WTC11 (cell line): ENCODE data around the gene BMP2K. TPM values are rescaled to one million over a fixed set of nuclear protein-coding genes. Genes with fewer than 3 reads are reported as not detected.

Experiments
- ATAC-seq: fragments of 200-7000 bp; cut with Tn5 transposase; 2 replicates; pipeline ENCODE4 v1.10.0; 2021; ENCODE audit warnings: mild to moderate bottlenecking, moderate library complexity
- CTCF ChIA-PET: fragments of 300-600 bp; sonication (Branson Sonifier 250); formaldehyde crosslinking; loops from one replicate; lab custom pipeline; 2021; ENCODE audit warnings: antibody characterized with exemption; lab: Charles Lee
- POLR2A ChIA-PET: fragments of 350-600 bp; sonication (Branson Sonifier 250); formaldehyde crosslinking; loops from one replicate; lab custom pipeline; 2021; ENCODE audit warnings: antibody characterized with exemption; lab: Charles Lee
- DNase-seq: peaks from one replicate; pipeline ENCODE4 v3.0.0; 2021; ENCODE audit warnings: low spot score
- H3K27ac Mint-ChIP-seq: 2 replicates; pipeline ENCODE4 v1.8.0; 2021; ENCODE audit warnings: mixed read lengths
- H3K27me3 Mint-ChIP-seq: 2 replicates; pipeline ENCODE4 v1.8.0; 2021; ENCODE audit warnings: low read depth, mild to moderate bottlenecking, moderate library complexity, mixed read lengths
- H3K36me3 Mint-ChIP-seq: 2 replicates; pipeline ENCODE4 v1.8.0; 2021; ENCODE audit warnings: mixed read lengths
- H3K4me1 Mint-ChIP-seq: 2 replicates; pipeline ENCODE4 v1.8.0; 2022; ENCODE audit warnings: mixed read lengths
- H3K4me3 Mint-ChIP-seq: 2 replicates; pipeline ENCODE4 v1.8.0; 2021; ENCODE audit warnings: mild to moderate bottlenecking, moderate library complexity, mixed read lengths
- H3K9me3 Mint-ChIP-seq: 2 replicates; pipeline ENCODE4 v1.8.0; 2021; ENCODE audit warnings: mixed read lengths
- ETV6 ChIP-seq: sonication (generic); formaldehyde crosslinking; IDR thresholded peaks from 2 replicates; pipeline ENCODE4 v1.8.1; 2022; ENCODE audit warnings: mild to moderate bottlenecking, missing genetic modification reagents
- MYBL2 ChIP-seq: sonication (generic); formaldehyde crosslinking; IDR thresholded peaks from 2 replicates; pipeline ENCODE4 v1.8.1; 2023; ENCODE audit warnings: mild to moderate bottlenecking, moderate library complexity, missing genetic modification reagents
- NFE2L1 ChIP-seq: sonication (generic); formaldehyde crosslinking; IDR thresholded peaks from 2 replicates; pipeline ENCODE4 v1.8.1; 2023; ENCODE audit warnings: missing genetic modification reagents
- NFYB ChIP-seq: sonication (generic); formaldehyde crosslinking; conservative IDR thresholded peaks from 2 replicates; pipeline ENCODE4 v1.8.0; 2022; ENCODE audit warnings: low read depth, missing genetic modification reagents
- OVOL2 ChIP-seq: fragments of 250-450 bp; sonication (Bioruptor Pico); IDR thresholded peaks from 2 replicates; pipeline ENCODE4 v1.9.0; 2021; ENCODE audit warnings: mild to moderate bottlenecking, borderline replicate concordance
- SMAD3 ChIP-seq: sonication (generic); formaldehyde crosslinking; IDR thresholded peaks from 2 replicates; pipeline ENCODE4 v1.8.0; 2022; ENCODE audit warnings: missing genetic modification reagents, mild to moderate bottlenecking, borderline replicate concordance
- ZNF138 ChIP-seq: sonication (generic); formaldehyde crosslinking; conservative IDR thresholded peaks from 2 replicates; pipeline ENCODE4 v1.8.1; 2022; ENCODE audit warnings: mild to moderate bottlenecking, moderate library complexity, missing genetic modification reagents
- ZNF317 ChIP-seq: sonication (generic); formaldehyde crosslinking; IDR thresholded peaks from 2 replicates; pipeline ENCODE4 v1.8.1; 2023; ENCODE audit warnings: low read depth, mild to moderate bottlenecking, moderate library complexity, missing genetic modification reagents, borderline replicate concordance
- total RNA-seq: library from RNA; stranded (reverse); gene quantifications from 3 replicates; pipeline ENCODE4 v1.2.3, GENCODE V29; 2021
- TF ChIP-seq, protein P1 (sequence below): sonication (generic); formaldehyde crosslinking; IDR thresholded peaks from 2 replicates; pipeline ENCODE4 v1.8.0; 2022; ENCODE audit warnings: mild to moderate bottlenecking, missing genetic modification reagents
- TF ChIP-seq, protein P2 (sequence below): sonication (generic); formaldehyde crosslinking; IDR thresholded peaks from 2 replicates; pipeline ENCODE4 v1.8.1; 2023; ENCODE audit warnings: mild to moderate bottlenecking, missing genetic modification reagents, moderate library complexity
- TF ChIP-seq, protein P3 (sequence below): fragments of 200-600 bp; IDR thresholded peaks from 2 replicates; pipeline ENCODE4 v1.8.0; 2022; ENCODE audit warnings: antibody characterized with exemption
- TF ChIP-seq, protein P4 (sequence below): sonication (generic); formaldehyde crosslinking; IDR thresholded peaks from 2 replicates; pipeline ENCODE4 v1.8.1; 2023; ENCODE audit warnings: mild to moderate bottlenecking, moderate library complexity, missing genetic modification reagents
- TF ChIP-seq, protein P5 (sequence below): fragments of 250-450 bp; sonication (Bioruptor Pico); conservative IDR thresholded peaks from 2 replicates; pipeline ENCODE4 v1.9.0; 2021; ENCODE audit warnings: mild to moderate bottlenecking

BMP2K gene
- total RNA-seq, 1 experiment from 2014 or later = 19.9 TPM

DNA sequence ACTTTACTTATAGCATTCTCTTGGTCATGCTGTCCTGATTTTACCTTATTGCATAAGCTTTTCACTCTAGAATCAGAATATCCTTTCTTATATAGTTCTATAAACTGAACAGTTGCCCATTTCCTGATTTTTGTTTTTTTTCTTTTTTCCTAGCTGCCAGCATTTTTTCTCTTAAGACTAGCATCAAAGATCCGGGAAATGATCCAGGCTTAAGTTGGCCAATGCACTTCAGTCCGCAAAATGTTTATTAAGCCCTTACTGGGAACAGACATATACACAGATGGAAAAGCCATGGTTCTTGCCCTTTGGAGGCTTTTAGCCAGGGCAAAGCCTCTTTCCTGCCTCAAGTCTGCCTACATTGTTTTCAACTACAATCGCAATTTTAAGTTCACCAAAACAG is 10.1 kb upstream of the BMP2K start (continued):
- no peak for TF ChIP-seq MYBL2 (CRISPR knock-in tag)

DNA sequence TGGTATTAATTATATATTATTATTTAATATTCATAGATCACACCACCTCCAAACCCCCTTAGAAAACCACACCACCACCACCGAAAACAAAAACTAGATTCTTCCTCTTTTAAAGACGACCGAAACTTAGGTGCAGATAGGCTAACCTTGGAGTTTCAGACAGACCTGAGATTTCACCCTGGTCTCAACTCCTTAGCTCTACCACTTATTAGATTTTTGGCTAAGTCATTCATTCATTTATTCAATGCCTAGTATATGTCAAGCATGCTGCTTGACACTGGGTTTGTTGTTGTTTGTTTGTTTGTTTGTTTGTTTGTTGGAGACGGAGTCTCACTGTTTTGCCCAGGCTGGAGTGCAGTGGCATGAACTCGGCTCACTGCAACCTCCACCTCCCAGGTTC is 9.5 kb upstream of the BMP2K start:
- ATAC-seq (no peak), DNase-seq (no peak)
- ChIA-PET CTCF (no interaction called here), POLR2A (no interaction called here)
- Mint-ChIP-seq H3K27ac (no peak overlapping the region), H3K9me3 (no peaks in the 10 kb centered on the region), H3K4me3 (no peak overlapping the region), H3K36me3 (no peaks in the 10 kb centered on the region), H3K4me1 (peaks cover 5% of the 10 kb centered on the region), H3K27me3 (no peaks in the 10 kb centered on the region)
- no peak for TF ChIP-seq ZNF317 (CRISPR knock-in tag)
- no peak for TF ChIP-seq NFYB (CRISPR knock-in tag)
- TF ChIP-seq NFE2L1 (CRISPR knock-in tag) = no peak
- TF ChIP-seq, protein P1, sequence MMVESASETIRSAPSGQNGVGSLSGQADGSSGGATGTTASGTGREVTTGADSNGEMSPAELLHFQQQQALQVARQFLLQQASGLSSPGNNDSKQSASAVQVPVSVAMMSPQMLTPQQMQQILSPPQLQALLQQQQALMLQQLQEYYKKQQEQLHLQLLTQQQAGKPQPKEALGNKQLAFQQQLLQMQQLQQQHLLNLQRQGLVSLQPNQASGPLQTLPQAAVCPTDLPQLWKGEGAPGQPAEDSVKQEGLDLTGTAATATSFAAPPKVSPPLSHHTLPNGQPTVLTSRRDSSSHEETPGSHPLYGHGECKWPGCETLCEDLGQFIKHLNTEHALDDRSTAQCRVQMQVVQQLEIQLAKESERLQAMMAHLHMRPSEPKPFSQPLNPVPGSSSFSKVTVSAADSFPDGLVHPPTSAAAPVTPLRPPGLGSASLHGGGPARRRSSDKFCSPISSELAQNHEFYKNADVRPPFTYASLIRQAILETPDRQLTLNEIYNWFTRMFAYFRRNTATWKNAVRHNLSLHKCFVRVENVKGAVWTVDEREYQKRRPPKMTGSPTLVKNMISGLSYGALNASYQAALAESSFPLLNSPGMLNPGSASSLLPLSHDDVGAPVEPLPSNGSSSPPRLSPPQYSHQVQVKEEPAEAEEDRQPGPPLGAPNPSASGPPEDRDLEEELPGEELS (CRISPR knock-in tag) = no peak

DNA sequence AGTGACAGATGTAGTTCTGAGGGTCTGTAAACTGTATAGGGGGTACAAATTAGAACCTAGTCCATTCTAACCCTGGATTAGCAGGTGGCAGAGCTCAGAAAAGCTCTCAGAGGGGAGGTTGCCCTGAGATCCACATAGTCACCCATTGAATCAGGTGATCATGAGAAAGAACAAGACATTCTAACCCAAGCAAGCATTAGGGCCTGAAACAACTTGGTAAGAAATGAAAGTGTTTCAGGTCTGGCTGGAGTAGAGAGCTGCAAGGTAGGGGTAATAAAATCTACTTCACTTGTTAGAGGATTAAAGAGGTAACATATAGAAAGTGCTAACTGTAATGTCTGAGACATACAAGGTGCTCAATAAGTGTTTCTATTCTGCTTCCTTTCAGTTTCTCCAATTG is 8.8 kb upstream of the BMP2K start:
- Mint-ChIP-seq H3K4me3 (no peak overlapping the region), H3K27me3 (no peaks in the 10 kb centered on the region), H3K9me3 (no peaks in the 10 kb centered on the region), H3K36me3 (no peaks in the 10 kb centered on the region), H3K27ac (no peak overlapping the region), H3K4me1 (peaks cover 5% of the 10 kb centered on the region)
- no peak for DNase-seq
- TF ChIP-seq OVOL2 (CRISPR knock-in tag) (no peak), ZNF138 (no peak), ETV6 (CRISPR knock-in tag) (no peak), SMAD3 (CRISPR knock-in tag) (no peak)
- TF ChIP-seq, protein P2, sequence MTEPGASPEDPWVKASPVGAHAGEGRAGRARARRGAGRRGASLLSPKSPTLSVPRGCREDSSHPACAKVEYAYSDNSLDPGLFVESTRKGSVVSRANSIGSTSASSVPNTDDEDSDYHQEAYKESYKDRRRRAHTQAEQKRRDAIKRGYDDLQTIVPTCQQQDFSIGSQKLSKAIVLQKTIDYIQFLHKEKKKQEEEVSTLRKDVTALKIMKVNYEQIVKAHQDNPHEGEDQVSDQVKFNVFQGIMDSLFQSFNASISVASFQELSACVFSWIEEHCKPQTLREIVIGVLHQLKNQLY = no peak
- TF ChIP-seq, protein P3, sequence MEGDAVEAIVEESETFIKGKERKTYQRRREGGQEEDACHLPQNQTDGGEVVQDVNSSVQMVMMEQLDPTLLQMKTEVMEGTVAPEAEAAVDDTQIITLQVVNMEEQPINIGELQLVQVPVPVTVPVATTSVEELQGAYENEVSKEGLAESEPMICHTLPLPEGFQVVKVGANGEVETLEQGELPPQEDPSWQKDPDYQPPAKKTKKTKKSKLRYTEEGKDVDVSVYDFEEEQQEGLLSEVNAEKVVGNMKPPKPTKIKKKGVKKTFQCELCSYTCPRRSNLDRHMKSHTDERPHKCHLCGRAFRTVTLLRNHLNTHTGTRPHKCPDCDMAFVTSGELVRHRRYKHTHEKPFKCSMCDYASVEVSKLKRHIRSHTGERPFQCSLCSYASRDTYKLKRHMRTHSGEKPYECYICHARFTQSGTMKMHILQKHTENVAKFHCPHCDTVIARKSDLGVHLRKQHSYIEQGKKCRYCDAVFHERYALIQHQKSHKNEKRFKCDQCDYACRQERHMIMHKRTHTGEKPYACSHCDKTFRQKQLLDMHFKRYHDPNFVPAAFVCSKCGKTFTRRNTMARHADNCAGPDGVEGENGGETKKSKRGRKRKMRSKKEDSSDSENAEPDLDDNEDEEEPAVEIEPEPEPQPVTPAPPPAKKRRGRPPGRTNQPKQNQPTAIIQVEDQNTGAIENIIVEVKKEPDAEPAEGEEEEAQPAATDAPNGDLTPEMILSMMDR = no peak
- TF ChIP-seq, protein P4, sequence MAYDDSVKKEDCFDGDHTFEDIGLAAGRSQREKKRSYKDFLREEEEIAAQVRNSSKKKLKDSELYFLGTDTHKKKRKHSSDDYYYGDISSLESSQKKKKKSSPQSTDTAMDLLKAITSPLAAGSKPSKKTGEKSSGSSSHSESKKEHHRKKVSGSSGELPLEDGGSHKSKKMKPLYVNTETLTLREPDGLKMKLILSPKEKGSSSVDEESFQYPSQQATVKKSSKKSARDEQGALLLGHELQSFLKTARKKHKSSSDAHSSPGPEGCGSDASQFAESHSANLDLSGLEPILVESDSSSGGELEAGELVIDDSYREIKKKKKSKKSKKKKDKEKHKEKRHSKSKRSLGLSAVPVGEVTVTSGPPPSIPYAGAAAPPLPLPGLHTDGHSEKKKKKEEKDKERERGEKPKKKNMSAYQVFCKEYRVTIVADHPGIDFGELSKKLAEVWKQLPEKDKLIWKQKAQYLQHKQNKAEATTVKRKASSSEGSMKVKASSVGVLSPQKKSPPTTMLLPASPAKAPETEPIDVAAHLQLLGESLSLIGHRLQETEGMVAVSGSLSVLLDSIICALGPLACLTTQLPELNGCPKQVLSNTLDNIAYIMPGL (CRISPR knock-in tag) = no peak
- TF ChIP-seq, protein P5, sequence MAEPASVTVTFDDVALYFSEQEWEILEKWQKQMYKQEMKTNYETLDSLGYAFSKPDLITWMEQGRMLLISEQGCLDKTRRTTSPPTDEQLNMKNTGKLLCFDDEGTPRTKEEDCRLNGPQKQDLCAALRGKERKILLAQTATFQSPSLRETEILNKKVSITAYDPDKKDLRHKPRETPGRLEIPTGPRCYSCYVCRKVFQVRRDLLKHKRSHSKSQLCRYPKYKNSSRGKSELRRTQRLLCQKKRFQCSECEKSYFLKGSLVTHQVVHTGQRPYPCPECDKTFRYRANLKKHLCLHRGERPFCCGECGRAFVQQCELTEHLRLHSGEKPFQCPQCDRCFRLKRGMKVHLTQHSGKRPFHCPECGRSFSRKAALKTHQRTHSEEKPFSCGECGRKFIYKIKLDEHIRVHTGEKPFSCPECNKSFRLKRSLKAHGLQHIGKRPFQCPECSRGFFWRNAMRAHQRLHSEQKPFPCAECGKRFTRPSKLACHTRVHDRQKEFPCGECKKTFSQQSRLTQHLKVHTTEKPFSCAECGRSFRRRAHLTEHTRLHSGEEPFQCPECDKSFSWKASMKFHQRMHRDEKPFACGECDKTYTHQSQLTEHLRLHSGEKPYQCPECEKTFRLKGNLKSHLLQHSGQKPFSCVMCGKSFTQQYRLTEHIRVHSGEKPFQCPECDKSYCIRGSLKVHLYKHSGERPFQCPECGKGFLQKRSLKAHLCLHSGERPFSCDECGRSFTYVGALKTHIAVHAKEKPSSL (CRISPR knock-in tag) = no peak
- CTCF ChIA-PET = no interaction called here
- no peak for ATAC-seq
- POLR2A ChIA-PET = no interaction called here
